GM18861 (cell line): ENCODE data around the gene SRPK3.

ENCODE experiments used
- ATAC-seq: cut with Tn5 transposase; IDR thresholded peaks from one replicate; pipeline ENCODE4 v1.9.1; 2021; ENCODE audit not compliant: unreplicated experiment

SRPK3 gene

GRCh38 chrX:153829799-153830639, 49.2 kb downstream of the SRPK3 start, which contains the start of gene PDZD4:
PDZD4 (minus strand) TSS chrX:153830544; CDS start chrX:153830298, 246 bp downstream.
- ATAC-seq: no peak

GRCh38 chrX:153830640-153831428, 50.0 kb downstream of the SRPK3 start:
- no peak for ATAC-seq

- ATAC-seq: no peak
Observed at GRCh38 chrX:153831429-153832150, 50.7 kb downstream of the SRPK3 start.

GRCh38 chrX:153832728-153833127, 51.9 kb downstream of the SRPK3 start:
- no peak for ATAC-seq
